Liver (tissue), 9 donors: Measurements from ENCODE around the gene SIPA1L3. TPM values are rescaled to one million over a fixed set of nuclear protein-coding genes. Genes with fewer than 3 reads are reported as not detected.

Experiments
- DNase-seq: peaks from one replicate; pipeline ENCODE4 v3.0.0-alpha.2; 2017; ENCODE audit warnings: low spot score
- H3K27ac ChIP-seq, 2 donors: one replicate each; pipeline ENCODE4 v1.7.0; 2013; ENCODE audit warnings: inconsistent platforms in 2 of 2, low read length in 2 of 2, control low read depth in 1 of 2, low read depth in 1 of 2, mild to moderate bottlenecking in 1 of 2
- H3K27me3 ChIP-seq, 4 donors: one replicate each; pipeline versions ENCODE4 v1.6.1 to v1.7.0; 2013; ENCODE audit warnings: low read length in 3 of 4, inconsistent platforms in 1 of 4, mild to moderate bottlenecking in 1 of 4, moderate library complexity in 1 of 4; ENCODE audit not compliant: control insufficient read depth in 4 of 4, insufficient read depth in 4 of 4
- H3K36me3 ChIP-seq, 4 donors: one replicate each; pipeline versions ENCODE4 v1.6.1 to v1.7.0; 2013; ENCODE audit warnings: low read length in 3 of 4, mild to moderate bottlenecking in 3 of 4, low read depth in 1 of 4, moderate library complexity in 1 of 4; ENCODE audit not compliant: control insufficient read depth in 4 of 4, insufficient read depth in 3 of 4
- H3K4me1 ChIP-seq, 4 donors: one replicate each; pipeline versions ENCODE4 v1.6.1 to v1.7.0; 2013; ENCODE audit warnings: low read length in 3 of 4, mild to moderate bottlenecking in 3 of 4, moderate library complexity in 1 of 4; ENCODE audit not compliant: control insufficient read depth in 4 of 4, insufficient read depth in 4 of 4
- H3K4me3 ChIP-seq, 3 donors: one replicate each; pipeline versions ENCODE4 v1.6.1 to v1.7.0; 2013; ENCODE audit warnings: low read length in 3 of 3, control low read depth in 1 of 3, low read depth in 1 of 3, mild to moderate bottlenecking in 1 of 3
- H3K9ac ChIP-seq, 2 donors: one replicate each; pipeline ENCODE4 v1.7.0; 2013; ENCODE audit warnings: low read length in 2 of 2, mild to moderate bottlenecking in 2 of 2, moderate library complexity in 2 of 2, control low read depth in 1 of 2, low read depth in 1 of 2
- H3K9me3 ChIP-seq, 4 donors: one replicate each; pipeline versions ENCODE4 v1.6.1 to v1.7.0; 2013; ENCODE audit warnings: low read length in 3 of 4; ENCODE audit not compliant: control insufficient read depth in 4 of 4
- CTCF ChIP-seq: fragments of 150-350 bp; IDR thresholded peaks from 2 replicates; pipeline ENCODE4 v1.5.1; 2017; ENCODE audit warnings: improper control_type of control experiment, low read depth, low read length; ENCODE audit not compliant: missing input control
- EGR1 ChIP-seq, 2 donors: IDR thresholded peaks; 2 replicates each; pipeline ENCODE4 v1.6.1; 2016 to 2018; ENCODE audit warnings: antibody characterized with exemption in 2 of 2, low read depth in 2 of 2
- FOXA1 ChIP-seq: IDR thresholded peaks from 2 replicates; pipeline ENCODE4 v1.6.1; 2016; ENCODE audit warnings: antibody characterized with exemption
- FOXA2 ChIP-seq: IDR thresholded peaks from 2 replicates; pipeline ENCODE4 v1.6.1; 2016; ENCODE audit warnings: antibody characterized with exemption
- GABPA ChIP-seq, 2 donors: IDR thresholded peaks in 1 of 2; conservative IDR thresholded peaks in 1 of 2; 2 replicates each; pipeline ENCODE4 v1.6.1; 2016; ENCODE audit warnings: antibody characterized with exemption in 2 of 2, mild to moderate bottlenecking in 1 of 2, moderate library complexity in 1 of 2
- HNF4A ChIP-seq, 2 donors: conservative IDR thresholded peaks; 2 replicates each; pipeline ENCODE4 v1.6.1; 2016; ENCODE audit warnings: antibody characterized with exemption in 2 of 2, mild to moderate bottlenecking in 2 of 2
- HNF4G ChIP-seq: IDR thresholded peaks from 2 replicates; pipeline ENCODE4 v1.6.1; 2016; ENCODE audit warnings: antibody characterized with exemption
- JUND ChIP-seq, 2 donors: IDR thresholded peaks; 2 replicates each; pipeline ENCODE4 v1.6.1; 2016; ENCODE audit warnings: antibody characterized with exemption in 2 of 2
- NR2F2 ChIP-seq: IDR thresholded peaks from 2 replicates; pipeline ENCODE4 v1.6.1; 2016; ENCODE audit warnings: antibody characterized with exemption
- RAD21 ChIP-seq, 2 donors: IDR thresholded peaks; 2 replicates each; pipeline ENCODE4 v1.6.1; 2016; ENCODE audit warnings: antibody characterized with exemption in 2 of 2, mild to moderate bottlenecking in 2 of 2
- REST ChIP-seq: IDR thresholded peaks from 2 replicates; pipeline ENCODE4 v1.6.1; 2016; ENCODE audit warnings: antibody characterized with exemption, mild to moderate bottlenecking
- RXRA ChIP-seq, 2 donors: IDR thresholded peaks; 2 replicates each; pipeline ENCODE4 v1.6.1; 2017 to 2018; ENCODE audit warnings: antibody characterized with exemption in 2 of 2, mild to moderate bottlenecking in 1 of 2
- SP1 ChIP-seq: IDR thresholded peaks from 2 replicates; pipeline ENCODE4 v1.6.1; 2018; ENCODE audit warnings: antibody characterized with exemption, mild to moderate bottlenecking
- TAF1 ChIP-seq: conservative IDR thresholded peaks from 2 replicates; pipeline ENCODE4 v1.6.1; 2016; ENCODE audit warnings: antibody characterized with exemption, mild to moderate bottlenecking
- YY1 ChIP-seq: IDR thresholded peaks from 2 replicates; pipeline ENCODE4 v1.6.1; 2016; ENCODE audit warnings: antibody characterized with exemption, mild to moderate bottlenecking
- ZBTB33 ChIP-seq: IDR thresholded peaks from 2 replicates; pipeline ENCODE4 v1.6.1; 2016; ENCODE audit warnings: antibody characterized with exemption
- WGBS: extraction: QIAGEN DNeasy Blood & Tissue Kit; methylation state at CpG from one replicate; pipeline ENCODE4 v1.1.7; 2013; 5-methylcytosine and 5-hydroxymethylcytosine counted together
- polyA plus RNA-seq, 2 donors: library from polyadenylated mRNA; stranded (reverse) in 1 of 2; unstranded in 1 of 2; fragments of 200-250 nt in 1 of 2; fragments of >200 nt in 1 of 2; fragmentation: Nextera tagmentation in 1 of 2; extraction: Ambion mirVana in 1 of 2; gene quantifications; one replicate each; pipeline versions ENCODE4 v1.2.1 to v1.2.3, GENCODE V29; 2013 to 2015
- total RNA-seq, 2 donors: library from RNA; depleted of rRNA; stranded (reverse); fragments of >200 nt; gene quantifications; one replicate each; pipeline ENCODE4 v1.2.3, GENCODE V29; 2014
- TF ChIP-seq, protein P1 (sequence below): IDR thresholded peaks from 2 replicates; pipeline ENCODE4 v1.6.1; 2016; ENCODE audit warnings: antibody characterized with exemption
- TF ChIP-seq, protein P2 (sequence below): IDR thresholded peaks from 2 replicates; pipeline ENCODE4 v1.6.1; 2016; ENCODE audit warnings: antibody characterized with exemption
- donor health status: healthy.
- donor health status: healthy.
- donor health status: healthy.
- donor health status: healthy.
- donor health status: healthy.

The SIPA1L3 gene
- total and polyA plus RNA-seq, 4 donors, result 2.4 to 10.0 (median 4.4) TPM

DNA sequence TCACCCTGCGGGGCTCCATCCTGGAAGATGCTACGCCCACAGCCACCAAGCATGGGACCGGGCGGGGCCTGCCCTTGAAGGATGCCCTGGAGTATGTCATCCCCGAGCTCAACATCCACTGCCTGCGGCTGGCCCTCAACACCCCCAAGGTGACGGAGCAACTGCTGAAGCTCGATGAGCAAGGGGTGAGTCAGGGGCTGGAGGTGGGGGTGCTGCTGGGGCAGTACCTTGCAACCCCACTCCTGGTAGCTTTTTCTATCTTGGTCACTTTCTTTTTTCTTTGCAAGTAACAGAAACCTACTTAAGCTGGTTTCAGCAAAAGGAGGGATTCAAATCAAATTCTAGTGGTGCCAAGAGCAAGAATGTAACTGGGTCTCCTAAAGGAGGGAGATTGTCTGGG, 193.0 kb downstream of the SIPA1L3 start (continued):
- TF ChIP-seq CTCF (no peak), GABPA (IDR thresholded peaks at IDR 0.05 in 1 of 2, conservative IDR thresholded peaks at IDR 0.05 in 1 of 2) (no peak), HNF4A (conservative IDR thresholded peaks at IDR 0.05) (no peak), YY1 (no peak), NR2F2 (no peak), FOXA2 (no peak), HNF4G (no peak), JUND (IDR thresholded peaks at IDR 0.05) (no peak), EGR1 (IDR thresholded peaks at IDR 0.05; ENCODE audit: low read depth in 2 of 2) (no peak), FOXA1 (no peak)
- TF ChIP-seq, protein P1, sequence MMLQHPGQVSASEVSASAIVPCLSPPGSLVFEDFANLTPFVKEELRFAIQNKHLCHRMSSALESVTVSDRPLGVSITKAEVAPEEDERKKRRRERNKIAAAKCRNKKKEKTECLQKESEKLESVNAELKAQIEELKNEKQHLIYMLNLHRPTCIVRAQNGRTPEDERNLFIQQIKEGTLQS, result no peak
- TF ChIP-seq, protein P2, sequence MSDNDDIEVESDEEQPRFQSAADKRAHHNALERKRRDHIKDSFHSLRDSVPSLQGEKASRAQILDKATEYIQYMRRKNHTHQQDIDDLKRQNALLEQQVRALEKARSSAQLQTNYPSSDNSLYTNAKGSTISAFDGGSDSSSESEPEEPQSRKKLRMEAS, result no peak

DNA sequence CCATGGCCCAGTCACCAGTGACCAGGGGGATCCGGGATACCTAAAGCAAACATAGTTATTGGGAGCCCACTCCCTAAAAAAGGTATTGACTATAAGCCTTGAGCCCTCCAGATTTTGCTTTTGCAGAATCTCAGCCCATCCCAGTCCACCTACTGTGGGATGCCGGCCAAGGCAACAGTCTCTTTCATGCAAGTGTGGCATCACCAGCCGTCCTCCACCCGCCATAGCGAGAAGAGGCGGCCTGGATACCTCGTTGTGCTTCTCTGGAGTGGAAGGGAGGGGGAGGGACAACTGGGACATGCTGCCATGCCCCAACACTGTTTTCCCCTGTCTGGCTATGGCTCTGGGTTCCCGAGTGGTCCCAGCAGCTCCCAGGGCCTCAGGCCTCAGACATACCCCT, 193.6 kb downstream of the SIPA1L3 start:
- Histone ChIP-seq H3K27ac (no peak overlapping the region), H3K9ac (no peak overlapping the region), H3K4me1 (no peaks in the 10 kb centered on the region), H3K4me3 (no peak overlapping the region), H3K9me3 (no peaks in the 10 kb centered on the region), H3K27me3 (no peaks in the 10 kb centered on the region), H3K36me3 (peaks cover 6 to 31% (median 12%) of the 10 kb centered on the region in 4 donors)
- no peak for TF ChIP-seq SP1
- TF ChIP-seq GABPA (IDR thresholded peaks at IDR 0.05 in 1 of 2, conservative IDR thresholded peaks at IDR 0.05 in 1 of 2), result no peak
- TF ChIP-seq ZBTB33, result no peak
- TF ChIP-seq, protein P2, result no peak
- TF ChIP-seq NR2F2, result no peak
- TF ChIP-seq YY1, result no peak
- TF ChIP-seq REST, result no peak
- TF ChIP-seq FOXA2, result no peak
- no peak for TF ChIP-seq RXRA (IDR thresholded peaks at IDR 0.05)
- no peak for TF ChIP-seq FOXA1
- no peak for TF ChIP-seq RAD21 (IDR thresholded peaks at IDR 0.05)
- no peak for TF ChIP-seq EGR1 (IDR thresholded peaks at IDR 0.05; ENCODE audit: low read depth in 2 of 2)
- TF ChIP-seq, protein P1, result no peak
- no peak for TF ChIP-seq TAF1
- TF ChIP-seq HNF4G, result no peak
- TF ChIP-seq JUND (IDR thresholded peaks at IDR 0.05), result no peak
- TF ChIP-seq HNF4A (conservative IDR thresholded peaks at IDR 0.05), result no peak
- WGBS, result over 99% methylated on average over 8 of the region's 8 CpGs
- DNase-seq, result no peak
